ENCODE measurements around the gene CATSPERE.
"Not testable (repeated sequence)": the region's sequence is repeated elsewhere in the genome, so short reads cannot be mapped to it uniquely, and the experiment has no call there.

The CATSPERE gene

DNA sequence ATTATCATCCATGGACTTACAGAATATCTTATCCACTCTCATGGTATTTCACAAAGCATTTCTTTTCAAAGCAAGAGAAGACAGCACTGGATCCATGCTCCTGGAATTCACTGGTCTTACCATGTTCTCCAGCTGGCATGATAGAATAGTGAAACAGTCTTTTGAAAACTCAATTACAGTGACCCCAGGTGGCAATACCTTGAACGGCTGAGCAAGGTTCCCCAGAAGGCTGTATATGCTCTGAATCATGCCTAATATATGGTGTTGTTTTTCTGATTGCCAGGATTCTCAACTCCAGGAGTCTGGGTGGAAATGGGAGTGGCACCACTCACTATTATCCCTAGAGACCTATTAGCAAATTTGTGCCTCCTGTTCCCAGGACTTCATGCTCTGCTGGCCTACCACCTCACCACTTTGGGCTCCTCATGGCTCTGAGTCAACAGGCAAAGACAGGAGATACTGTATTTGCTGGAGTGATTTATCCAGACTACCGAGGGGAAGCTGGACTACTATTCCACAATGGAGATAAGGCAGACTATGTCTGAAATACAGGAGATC lies 87.6 kb downstream of the CATSPERE start:
- no peak for DNase-seq

DNA sequence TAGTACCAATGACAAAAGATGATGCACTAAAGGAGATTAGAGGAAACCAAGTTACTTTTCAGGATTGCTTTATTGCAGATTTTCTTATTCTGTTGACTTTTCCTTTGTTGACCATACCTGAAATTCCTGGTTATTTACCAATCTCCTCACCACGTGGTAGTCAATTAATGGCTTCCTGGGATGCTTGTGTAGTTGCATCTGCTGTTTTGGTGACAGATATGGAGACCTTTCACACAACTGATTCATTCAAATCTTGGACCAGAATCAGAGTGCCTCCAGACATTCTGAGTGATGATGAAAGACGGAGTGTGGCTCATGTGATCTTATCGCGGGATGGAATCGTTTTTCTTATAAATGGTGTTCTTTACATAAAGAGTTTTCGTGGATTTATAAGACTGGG lies 91.3 kb downstream of the CATSPERE start:
- no peak for DNase-seq

DNA sequence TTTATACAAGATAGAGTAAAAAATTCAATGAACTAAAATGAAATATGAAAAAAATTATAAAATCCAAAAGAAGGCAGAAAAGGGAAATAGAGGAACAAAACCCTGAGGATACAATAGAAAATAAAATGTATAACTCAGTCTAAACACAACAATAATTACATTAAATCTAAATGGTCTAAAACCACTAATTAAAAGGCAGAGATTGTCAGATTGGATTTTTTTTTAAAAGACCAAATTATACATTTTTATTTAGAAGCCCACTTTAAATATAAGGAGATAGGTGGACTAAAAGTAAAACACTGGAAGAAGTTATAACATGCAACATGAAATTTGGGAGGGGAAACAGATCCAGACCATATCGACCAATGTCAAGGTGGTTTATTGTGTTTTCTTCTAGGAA lies 95.2 kb downstream of the CATSPERE start:
- no peak for DNase-seq

DNA sequence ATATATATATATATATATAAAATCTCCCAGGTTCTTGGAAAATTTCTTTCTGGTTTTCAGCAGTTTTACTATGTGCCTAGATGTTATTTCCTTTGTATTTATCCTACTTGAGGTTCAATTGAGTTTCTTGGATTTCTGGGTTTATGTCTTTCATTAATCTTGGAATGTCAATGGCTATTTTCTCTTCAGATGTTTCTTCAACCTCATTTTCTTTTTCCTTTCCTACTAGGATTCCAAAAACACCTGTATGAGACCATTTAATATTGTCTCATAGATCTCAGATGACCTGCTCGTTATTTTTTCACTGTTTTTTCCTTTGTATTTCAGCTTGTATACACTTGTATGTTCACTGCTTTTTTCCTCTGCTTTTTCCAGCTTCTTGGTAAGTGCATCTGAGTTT lies 96.5 kb downstream of the CATSPERE start:
- no peak for DNase-seq

DNA sequence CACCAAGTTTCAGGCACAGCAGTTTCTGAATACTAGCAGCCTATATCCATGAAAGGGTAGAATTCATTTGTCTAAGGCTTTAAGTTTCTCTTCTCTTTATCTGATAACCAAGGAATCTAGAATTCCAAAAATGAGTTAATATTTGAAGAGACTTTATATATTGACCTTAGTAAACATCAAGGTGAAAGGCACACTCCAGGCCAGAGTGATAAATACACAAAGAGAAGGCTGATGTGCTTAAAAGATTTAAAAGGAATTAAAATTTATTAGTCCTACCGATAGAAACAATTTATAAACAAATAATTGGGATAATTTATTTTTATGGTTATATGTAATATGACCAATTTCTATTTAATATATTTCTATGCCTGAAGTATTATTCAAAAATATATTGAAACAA lies 98.5 kb downstream of the CATSPERE start:
- DNase-seq: no peak

DNA sequence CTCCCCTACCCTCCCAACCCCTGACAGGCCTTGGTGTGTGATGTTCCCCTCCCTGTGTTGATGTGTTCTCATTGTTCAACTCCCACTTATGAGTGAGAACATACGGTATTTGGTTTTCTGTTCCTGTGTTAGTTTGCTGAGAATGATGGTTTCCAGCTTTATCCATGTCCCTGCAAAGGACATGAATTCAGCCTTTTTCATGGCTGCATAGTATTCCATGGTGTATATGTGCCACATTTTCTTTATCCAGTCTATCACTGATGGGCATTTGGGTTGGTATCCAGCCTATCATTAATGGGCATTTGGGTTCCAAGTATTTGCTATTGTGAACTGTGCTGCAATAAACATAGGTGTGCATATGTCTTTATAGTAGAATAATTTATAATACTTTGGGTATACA lies 101.8 kb downstream of the CATSPERE start:
- not testable (repeated sequence) for DNase-seq

DNA sequence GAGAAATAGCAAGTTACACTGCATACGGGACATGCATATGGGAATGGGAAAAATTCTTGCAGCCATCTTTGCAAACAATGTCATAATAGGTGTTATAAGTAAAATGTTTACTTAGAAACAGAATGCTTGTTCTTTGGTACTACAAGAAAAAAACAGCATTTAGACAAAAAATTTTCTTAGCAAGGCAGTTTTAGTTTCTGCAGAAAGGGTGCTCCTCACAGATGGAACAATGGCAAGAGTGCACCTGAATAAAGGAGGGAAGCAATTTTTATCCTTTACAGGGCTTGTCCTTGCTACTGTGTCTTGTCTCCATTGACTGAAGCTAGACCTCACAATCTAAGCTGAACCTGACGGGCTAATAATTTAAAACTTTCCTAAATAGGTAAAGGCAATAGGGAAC lies 112.7 kb downstream of the CATSPERE start:
- no peak for DNase-seq

DNA sequence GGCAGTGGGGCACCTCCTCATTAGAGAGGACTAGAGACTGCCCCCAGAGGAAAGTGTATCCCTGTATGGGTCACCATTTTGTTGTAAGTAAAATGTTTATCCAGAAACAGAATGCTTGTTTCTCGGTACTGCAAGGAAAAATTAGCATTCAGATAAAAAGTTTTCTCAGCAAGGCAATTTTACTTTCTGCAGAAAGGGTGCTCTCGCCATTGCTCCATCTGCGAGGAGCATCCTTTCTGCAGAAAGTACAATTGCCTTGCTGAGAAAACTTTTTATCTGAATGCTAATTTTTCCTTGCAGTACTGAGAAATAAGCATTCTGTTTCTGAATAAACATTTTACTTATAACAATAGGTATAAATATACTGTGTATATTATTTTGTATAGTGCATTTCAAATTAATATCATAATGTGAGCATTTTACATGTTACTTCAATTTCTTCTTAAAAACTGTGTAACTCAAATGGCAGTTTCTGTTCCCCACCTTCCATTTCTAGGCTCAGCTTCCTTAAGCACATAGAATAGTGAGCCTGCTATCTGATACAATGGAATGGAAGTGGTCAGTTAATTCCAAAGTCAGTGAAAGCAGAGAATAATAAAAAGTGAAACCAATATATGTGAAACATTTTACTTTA lies 115.3 kb downstream of the CATSPERE start:
- DNase-seq: no peak

DNA sequence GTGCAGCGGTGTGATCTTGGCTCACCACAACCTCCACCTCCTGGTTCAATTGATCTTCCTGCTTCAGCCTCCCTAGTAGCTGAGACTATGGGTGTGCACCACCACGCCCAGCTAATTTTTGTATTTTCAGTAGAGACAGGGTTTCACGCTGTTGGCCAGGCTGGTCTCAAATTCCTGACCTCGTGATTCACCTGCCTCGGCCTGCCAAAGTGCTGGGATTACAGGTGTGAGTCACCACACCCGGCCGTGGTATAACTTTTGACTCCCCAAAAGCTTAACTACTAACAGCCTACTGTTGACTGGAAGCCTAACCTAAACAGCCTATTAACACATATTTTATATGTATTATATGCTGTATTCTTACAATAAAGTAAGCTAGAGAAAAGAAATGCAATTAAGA lies 117.1 kb downstream of the CATSPERE start:
- DNase-seq: not testable (repeated sequence)

DNA sequence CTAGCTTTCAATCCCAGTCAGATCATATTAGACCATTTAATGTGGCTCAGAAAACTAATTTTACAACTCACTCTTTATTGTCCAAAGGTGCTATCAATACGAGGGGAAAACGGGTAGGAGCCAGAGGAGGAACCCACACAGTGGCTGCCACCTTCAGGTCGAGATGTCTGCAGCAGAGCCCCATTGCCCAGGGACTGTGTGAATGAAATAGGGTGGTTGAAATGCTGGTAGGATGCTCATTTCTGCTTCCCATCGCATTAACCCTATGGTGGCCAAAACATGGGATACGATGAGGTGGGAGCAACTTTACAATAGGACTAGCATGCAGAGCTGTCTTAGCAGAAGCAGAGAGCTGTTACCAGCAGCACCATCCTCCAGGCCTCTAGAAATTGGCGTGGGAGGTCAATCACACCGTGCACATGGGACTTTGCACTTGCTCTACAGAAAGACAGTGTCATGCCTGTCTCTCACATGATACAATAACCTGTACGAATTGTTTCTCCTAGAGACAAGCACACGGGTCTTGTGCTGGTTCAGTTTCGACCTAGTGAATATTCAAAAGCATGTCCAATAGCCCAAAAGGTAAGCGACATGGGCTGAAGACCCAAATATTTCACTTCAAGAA lies 122.4 kb downstream of the CATSPERE start:
- no peak for DNase-seq

DNA sequence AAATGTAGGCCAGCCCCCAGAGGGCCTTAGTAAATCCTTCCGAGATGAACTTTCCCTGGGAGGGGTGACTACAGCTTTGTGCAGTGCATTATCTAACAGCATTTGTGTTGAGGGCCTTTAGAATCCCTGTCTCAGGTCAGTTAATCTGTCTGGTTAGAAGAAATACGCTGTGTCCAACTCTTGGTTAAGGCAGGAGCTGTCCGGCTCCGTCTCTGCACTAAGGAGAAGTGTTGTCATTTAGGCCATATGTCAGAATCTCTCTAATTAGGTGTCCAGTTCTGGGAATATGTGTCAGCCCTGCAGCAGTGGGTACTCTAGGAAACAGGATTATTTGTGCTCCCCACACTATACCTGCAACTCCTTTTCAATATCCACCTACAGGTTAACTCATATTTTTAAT lies 124.8 kb downstream of the CATSPERE start:
- DNase-seq: no peak

DNA sequence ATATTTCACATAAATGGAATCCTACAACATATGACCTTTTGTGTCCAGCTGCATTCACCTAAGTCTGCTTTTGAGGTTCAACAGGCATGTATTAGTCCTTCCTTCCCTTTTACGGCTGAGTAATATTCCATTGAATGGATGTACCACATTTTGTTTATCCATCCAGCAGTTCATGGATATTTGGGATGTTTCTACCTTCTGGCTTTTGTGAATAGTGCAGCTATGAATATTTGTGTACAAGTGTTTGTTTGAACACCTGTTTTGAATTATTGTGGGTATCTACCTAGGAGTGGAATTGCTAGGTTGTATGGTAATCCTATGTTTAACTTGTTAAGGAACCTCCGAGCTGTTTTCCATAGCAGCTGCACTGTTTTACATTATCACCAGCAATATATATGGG lies 129.6 kb downstream of the CATSPERE start:
- DNase-seq: no peak

DNA sequence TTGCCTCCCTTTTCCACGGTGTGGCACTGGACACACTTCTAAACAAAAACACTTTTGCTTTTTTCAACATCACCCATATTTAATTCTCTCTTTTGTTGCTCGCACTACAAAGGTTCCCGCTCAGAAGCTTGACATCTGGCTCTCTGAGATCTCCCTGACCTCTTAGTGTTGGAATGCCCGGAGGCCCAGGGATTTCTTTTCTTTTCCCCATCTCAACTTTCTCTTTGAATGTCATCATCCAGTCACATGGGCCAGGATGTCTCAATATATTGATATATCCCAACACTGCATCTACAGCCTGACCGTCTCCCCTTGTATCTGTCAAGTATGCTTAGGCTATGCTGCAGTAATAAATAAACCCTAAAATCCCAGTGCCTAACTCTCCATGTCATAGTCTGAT lies 137.5 kb downstream of the CATSPERE start:
- no peak for DNase-seq

DNA sequence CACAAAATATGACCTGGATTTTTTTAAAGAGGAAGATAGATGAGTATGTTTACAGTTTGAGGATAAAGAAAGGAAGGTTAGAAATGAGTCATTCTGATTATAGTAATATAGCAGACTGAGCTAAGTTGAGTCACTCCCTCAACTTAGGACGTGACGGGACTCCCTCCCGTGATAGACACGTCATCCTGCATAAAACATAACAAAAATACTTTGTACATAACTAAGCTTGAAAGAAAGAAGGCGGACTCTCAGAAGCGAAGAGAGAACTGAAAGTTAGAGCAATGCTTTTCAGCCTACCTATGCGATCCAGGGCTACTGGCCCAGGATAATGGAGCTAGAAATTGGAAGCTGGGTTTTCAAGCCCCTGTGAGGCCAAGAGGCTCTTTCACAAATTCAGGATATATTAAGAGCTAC lies 138.9 kb downstream of the CATSPERE start:
- DNase-seq: no peak

DNA sequence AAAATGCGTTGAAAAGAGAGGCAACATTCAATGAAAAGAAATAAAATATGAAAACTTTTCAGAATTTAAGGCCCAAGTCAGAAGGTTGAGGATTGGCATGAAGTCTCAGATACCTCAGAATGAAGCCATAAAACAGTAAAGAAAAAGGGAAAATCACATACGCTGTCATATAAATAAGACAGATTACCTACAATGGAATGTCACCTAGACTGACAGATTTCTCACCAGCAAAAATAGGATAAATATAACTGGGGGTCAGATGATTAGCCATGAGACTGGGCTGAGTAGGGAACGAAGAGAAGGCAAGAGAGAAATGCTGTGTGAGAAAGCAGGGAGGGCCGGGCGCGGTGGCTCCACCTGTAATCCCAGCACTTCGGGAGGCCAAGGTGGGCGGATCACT lies 140.3 kb downstream of the CATSPERE start:
- no peak for DNase-seq

DNA sequence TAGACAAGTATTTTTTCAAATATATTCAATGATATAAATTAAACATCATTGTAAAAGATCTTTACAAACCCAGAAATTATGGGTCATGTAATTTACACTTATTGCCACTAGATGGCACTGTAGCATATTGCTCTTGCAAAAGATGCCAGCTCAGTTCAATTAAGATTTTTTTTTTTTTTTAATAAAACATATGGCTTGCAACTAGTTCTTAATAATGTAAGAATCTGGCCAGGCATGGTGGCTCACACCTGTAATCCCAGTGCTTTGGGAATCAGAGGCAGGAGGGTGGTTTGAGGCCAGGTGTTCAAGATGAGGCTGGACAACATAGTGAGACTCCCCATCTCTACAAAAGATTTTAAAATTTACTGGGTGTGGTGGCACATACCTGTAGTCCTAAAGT lies 142.4 kb downstream of the CATSPERE start:
- no peak for DNase-seq

DNA sequence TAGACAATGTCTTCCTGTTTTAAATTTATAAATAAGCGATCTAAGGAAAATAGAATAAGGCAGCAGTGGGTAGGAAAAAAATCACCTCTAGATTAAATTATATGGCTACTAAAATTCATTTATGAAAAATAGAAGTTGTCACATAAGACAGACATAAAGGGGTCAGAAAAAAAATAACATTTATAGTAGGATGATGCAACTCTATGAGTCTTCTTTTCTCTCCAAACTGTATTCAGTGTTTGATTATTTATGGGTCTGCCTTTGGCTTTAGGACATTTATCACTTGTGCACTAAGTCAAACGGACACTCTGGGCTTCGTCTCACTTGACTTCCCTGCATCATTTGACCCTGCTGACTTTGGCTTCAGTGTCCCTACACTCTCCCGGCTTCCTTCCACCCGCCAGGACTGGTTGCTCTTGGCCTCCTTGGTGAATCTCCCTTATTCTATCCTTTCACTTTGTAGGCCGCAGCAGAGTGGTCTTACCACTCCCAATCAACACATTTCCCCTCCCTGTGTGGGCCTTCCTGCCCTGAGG lies 144.8 kb downstream of the CATSPERE start:
- DNase-seq: no peak

DNA sequence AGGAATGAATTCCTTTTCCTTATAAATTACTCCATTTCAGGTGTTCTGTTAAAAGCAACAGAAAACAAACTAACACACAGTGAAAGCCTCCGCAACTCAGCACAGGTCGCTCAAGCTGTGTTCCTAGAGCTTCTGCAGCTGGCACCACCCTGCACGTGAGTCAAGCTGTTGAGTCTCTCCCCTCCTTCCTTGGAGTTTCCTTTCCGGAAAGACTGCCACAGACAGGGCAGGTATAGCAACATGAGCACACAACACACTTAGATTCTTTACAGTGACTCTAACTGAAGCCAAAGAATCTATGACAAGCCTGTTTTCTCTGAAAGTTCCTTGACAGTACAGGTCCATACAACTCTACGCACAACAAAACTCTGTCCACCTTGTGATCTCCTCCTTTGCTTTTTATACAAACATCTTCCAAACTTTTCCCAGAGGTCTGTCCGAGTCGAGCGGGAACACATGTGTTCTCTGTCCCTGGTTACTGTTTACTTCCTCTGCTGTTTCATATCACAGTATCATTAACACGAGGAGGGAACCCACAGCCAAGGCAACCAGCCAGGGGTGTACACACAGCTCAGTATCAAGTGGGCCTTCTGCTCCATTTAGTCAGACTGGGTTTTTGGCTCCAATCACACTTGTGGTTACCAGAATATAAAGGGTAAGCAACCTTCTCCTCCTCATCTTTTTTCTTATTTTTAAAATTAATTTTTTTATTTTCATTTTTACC lies 153.2 kb downstream of the CATSPERE start:
- DNase-seq: no peak

DNA sequence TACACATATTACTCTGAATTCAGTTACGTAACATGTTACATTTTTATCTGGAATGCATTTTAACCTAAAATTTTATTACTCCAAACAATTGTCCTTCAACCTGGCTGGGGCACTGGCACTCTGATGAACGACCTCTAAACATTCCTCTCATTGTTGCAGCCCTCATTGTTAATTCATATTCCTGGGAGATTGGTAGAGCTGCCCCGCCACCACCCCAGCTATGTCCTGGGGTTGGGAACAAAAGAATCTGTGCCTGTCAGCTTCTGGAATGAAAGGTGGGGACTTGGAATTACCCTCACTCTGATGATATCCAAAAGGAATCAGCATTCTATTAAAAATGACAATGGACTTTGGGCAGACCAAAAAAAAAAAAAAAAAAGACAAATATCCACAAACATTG lies 153.8 kb downstream of the CATSPERE start:
- DNase-seq: no peak

DNA sequence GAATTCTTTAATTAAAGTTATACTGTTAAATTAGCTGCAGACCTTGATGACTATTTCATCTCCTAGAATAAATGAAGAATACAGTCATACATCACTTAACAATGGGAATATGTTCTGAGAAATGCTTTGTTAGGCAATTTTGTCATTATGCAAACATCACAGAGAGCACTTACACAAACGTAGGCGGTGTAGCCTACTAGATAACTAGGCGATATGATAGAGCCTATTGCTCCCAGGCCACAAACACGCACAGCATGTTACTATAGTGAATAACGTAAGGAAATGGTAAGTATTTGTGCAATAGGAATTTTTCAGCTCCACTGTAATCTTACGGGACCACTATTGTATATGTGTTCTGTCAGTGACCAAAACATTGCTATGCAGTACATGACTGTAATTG lies 154.2 kb downstream of the CATSPERE start:
- no peak for DNase-seq

DNA sequence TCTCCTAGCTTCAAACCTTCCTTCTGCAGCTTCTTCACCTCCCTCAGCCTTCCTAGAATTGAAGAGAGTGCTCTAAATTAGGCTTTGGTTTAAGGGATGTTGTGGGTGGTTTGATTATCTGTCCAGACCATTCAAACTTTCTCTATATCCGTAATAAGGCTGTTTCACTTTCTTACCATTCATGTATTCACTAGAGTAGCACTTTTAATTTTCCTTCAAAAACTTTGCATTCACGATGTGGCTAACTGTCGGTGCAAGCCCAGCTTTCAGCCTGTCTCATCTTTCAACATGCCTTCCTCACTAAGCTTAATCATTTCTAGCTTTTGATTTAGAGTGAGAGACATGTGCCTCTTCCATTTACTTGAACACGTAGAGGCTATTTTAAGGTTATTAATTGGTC lies 165.6 kb downstream of the CATSPERE start:
- no peak for DNase-seq

DNA sequence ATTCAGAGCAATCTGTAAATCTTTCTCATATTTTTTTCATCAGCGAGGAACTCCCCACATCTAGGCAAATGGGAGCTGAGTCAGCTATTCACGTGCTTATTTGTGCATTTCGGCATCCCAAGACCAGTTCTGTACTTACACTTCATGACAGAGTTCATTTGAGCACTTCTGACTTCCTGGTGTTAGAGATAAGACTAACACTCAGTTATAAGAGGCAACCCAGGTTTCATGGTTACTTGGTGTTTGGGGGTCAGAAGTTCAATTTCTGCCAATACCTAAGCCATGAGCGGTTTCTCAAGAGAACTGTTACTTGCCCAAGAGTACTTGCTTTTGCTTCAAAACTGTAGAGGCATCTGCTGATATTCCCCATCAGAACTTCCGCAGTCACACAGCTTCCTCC lies 167.7 kb downstream of the CATSPERE start:
- DNase-seq: no peak

DNA sequence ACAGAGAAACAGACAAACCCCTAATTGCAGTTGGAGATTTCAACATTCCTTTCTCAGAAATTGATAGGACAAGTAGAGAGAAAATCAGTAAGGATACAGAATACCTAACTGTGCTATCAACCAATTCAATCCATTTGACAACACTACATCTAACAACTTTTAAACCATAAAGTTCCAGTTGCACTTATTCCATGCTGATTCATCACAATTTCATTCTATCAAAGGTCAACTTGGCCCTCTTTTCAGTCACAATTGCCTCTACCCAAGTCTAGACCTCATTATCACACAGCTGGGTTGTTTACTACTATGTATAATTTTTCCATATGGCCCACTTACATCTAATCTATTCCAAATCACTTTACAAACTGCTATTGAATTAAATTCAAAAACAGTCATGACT lies 172.1 kb downstream of the CATSPERE start:
- DNase-seq: no peak

DNA sequence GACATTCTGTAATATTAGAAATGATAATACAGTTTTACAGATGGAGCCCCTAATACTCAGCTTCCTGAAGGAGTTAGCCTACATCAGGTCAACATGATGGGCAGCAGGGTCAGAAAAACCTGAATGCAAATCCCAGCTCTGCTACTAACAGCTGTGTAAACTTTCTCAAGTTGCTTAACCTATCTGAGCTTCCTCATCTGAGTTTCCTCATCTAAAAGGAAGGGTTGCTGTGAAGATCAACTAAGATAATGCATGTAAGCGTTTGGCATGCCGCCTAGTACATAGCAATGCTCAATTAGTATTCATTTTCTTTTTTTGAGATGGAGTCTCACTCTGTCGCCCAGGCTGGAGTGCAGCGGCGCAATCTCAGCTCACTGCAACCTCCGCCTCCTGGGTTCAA lies 173.5 kb downstream of the CATSPERE start:
- no peak for DNase-seq
